NCI-H1930 (cell line): ENCODE data around the gene GAREM2.
"Not testable (repeated sequence)": the region's sequence is repeated elsewhere in the genome, so short reads cannot be mapped to it uniquely, and the experiment has no call there.

Source experiments
- DNase-seq, 2 experiments: peaks; one replicate each; lab custom pipeline; 2025; lab: John Stamatoyannopoulos, UW

GAREM2 gene

GRCh38 chr2:26172871-26173775, at the start of gene GAREM2:
GAREM2 (plus strand) TSS chr2:26173088; CDS start chr2:26173221, 133 bp downstream.
- peak in 1 of 2 experiments; percentile 34 for DNase-seq

- no peak for DNase-seq
Measured at GRCh38 chr2:26123426-26123825, 49.5 kb upstream of the GAREM2 start.

GRCh38 chr2:26126074-26126473, 46.8 kb upstream of the GAREM2 start:
- DNase-seq, result no peak

DNA sequence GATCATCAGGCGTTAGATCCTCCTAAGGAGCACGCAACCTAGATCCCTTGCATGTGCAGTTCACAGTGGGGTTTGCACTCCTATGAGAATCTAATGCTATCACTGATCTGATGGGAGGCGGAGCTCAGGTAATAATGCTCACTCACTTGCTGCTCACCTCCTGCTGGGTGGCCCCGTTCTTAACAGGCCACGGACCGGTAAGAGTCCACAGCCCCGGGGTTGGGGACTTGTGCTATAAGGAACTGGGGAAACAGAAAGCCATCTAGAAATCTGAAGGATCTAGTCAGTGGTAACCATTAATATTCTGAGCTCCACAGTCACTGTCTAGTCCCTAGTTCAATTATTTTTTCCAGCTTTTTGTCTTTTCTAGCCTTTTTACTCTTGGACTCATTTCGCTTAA, 44.7 kb upstream of the GAREM2 start:
- no peak for DNase-seq

- DNase-seq, result no peak
Measured at GRCh38 chr2:26130763-26131162, 42.1 kb upstream of the GAREM2 start.

GRCh38 chr2:26136451-26136850, 36.4 kb upstream of the GAREM2 start:
- DNase-seq, result no peak

DNA sequence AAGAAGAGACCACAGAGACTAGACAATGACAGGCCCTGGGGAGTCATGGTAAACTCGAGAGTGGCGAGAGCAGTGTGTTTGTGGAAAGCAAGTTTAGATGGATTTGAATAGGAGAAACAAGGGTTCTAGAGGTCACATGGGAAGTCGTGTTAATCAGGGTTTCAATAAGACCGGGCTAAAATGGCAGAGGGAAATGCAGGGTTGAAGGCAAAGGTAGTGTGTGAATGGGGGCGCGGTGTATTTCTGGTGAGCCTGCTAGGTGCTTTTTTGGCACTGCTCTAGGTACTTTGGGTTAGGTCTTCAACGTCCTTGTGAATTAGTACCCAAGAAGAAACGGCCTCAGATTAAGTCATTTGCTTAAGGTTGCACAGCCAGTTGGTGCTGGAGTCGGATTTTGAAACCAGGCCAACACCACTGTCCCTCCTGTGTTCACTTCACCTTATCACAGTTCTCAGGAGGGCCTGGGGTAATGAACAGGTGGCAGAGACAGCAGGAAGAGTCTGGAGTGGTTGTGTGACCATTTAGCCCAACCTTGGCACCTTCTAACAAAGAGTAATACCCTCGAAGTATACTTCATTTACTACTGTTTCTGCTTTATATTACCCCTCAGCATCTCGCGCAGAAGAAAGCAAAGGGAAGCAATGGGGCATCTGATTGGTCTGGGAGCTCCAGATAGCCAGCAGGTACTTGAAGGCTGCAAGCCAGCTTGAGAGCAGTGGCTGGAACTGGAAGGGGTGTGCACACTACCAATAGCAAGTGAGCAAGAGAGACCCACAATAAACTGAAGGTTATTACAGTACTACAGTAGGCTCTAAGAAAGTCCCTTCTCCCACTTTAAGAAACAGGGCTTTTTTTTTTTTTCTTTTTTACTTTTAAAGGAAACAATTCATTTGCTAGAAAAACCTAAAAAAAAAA, 33.4 kb upstream of the GAREM2 start:
- no peak for DNase-seq

- no peak for DNase-seq
Measured at GRCh38 chr2:26141145-26141769, 31.6 kb upstream of the GAREM2 start.

DNA sequence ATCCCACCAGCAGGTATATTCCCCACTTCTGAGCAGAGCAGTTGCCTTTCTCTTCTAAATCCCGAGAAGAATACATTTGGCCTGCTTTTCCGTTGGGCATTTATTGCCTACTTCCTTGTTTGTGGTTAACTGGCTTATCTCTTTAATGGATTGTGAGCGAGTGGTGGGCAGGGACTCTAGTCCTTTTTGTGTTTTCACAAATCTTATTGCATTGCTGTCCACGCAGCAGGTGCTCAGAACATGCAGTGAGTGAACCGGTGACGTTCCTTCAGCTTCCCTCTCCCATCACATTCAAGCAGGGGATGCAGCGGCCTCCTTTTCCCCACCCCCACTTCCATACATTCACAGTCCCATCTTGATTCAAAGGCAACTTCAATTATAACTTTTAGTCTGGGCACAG, 28.9 kb upstream of the GAREM2 start:
- no peak for DNase-seq

- DNase-seq, result peak; percentile 20 to 40
Measured at GRCh38 chr2:26144953-26145680, 27.8 kb upstream of the GAREM2 start.

- DNase-seq, result no peak
Measured at GRCh38 chr2:26148501-26148900, 24.4 kb upstream of the GAREM2 start.

DNA sequence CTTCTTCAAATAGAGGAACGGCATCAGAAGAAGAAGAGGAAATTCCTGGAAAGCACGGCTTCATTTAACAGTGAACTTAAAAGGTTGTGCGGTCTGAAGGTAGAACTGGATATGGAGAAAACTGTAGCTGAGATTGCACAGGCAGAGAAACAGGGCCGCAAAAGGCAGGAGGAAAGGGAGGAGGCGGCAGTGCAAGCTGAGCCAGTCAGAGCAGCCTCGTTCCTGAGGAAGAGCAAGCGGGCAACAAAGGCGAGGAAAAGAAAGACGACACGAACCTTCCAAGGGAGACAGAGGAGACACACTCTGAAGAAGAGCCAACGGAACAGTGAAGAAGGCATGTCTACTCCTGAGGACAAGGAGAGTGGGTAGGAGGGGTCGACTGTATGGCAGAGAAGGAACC, 22.6 kb upstream of the GAREM2 start:
- no peak for DNase-seq

- DNase-seq, result no peak
Measured at GRCh38 chr2:26157580-26157979, 15.3 kb upstream of the GAREM2 start.

GRCh38 chr2:26161926-26162325, 11.0 kb upstream of the GAREM2 start:
- DNase-seq, result no peak

DNA sequence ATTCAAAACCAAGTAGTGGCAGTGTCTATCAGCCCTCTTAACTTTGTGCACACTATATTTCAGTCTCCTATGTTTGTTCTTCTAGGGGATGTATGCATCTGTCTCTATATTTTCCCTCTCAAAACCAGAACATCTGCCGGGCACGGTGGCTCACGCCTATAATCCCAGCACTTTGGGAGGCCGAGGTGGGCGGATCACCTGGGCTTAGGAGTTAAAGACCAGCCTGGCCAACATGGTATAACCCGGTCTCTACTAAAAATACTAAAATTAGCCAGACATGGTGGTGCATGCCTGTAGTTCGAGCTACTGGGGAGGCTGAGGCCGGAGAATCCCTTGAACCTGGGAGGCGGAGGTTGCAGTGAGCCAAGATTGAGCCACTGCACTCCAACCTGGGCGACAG, 9.9 kb upstream of the GAREM2 start:
- DNase-seq, result no peak

- no peak for DNase-seq
Measured at GRCh38 chr2:26164231-26164630, 8.7 kb upstream of the GAREM2 start.

DNA sequence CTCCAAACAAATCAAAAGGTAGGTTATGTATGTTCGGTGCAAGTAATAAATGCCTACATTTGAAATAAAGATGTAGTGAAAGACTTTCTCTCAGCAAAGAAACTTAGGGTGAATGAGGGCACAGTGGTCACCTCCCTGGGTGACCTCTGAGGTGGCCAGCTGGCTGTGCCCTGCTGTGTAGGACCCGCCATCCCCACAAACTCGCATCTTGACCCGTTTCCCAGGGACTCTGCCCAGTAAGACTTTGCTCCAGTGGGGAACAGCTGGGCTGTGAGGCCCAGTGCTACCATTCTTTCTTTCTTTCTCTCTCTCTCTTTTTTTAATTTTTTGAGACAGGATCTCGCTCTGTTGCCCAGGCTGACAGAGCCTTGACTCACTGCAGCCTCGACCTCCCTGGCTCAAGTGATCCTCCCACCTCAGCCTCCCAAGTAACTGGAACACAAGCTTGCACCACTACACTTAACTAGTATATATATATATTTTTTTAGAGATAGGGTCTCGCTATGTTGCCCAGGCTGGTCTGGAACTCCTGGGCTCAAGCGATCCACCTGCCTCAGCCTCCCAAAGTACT, 8.2 kb upstream of the GAREM2 start:
- DNase-seq, result no peak

DNA sequence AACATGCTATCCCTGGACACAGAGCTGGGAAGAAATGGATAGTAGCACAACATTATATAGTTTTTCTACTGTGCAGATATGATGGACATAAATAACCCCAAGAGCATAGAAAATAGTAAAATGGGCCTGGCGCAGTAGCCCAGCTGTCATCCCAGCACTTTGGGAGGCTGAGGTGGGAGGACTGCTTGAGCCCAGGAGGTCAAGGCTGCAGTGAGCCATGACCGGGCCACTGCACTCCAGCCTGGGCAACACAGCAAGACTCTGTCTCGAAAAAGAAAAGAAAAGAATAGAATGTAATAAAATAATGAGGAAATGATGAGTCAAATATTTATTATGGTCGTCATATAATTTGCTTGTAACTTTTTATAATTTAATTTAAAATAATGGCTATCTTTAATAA, 7.5 kb upstream of the GAREM2 start:
- no peak for DNase-seq

- not testable (repeated sequence) for DNase-seq
Measured at GRCh38 chr2:26166541-26166940, 6.3 kb upstream of the GAREM2 start.

DNA sequence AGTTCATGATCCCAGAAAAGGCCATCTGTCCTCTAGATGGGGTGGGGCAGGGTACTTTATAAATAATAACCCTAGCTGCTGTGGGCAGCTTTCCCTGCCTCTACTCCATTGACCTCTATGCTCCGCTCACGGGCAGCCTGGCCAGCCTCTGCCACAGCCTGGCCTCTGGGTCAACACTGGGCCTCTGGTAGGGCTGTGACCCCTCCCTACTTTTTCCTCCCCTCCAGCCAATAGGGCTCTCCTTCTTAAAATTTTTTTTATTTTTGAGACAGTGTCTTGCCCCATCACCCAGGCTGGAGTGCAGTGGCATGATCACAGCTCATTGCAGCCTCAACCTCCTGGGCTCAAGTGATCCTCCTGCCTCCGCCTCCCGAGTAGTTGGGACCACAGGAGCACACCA, 4.1 kb upstream of the GAREM2 start:
- DNase-seq, result no peak

DNA sequence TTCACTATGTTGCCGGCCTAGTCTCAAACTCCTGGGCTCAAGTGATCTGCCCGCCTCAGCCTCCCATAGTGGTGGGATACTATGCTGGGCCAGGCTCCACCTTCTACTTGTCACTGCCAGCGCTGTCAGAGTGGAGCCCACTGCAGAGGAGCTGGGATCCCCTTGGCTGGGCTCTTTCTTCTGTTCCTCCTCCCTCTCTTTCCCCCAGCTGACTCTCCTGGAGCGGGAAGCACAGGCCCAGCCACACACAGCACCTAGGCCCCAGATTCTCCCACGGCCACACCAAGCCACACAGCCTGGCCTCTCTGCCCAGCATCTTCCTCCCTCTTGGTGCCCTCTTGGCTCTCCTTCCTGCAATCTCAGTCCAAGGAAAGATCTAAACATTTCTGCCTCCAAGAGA, 3.7 kb upstream of the GAREM2 start:
- DNase-seq, result no peak
